IMR-90 (cell line): ENCODE measurements around the gene GAL3ST3. TPM values are rescaled to one million over a fixed set of nuclear protein-coding genes. Genes with fewer than 3 reads are reported as not detected.

Source experiments
- ATAC-seq: fragments of 200-7000 bp; cut with Tn5 transposase; 2 replicates; pipeline ENCODE4 v1.9.1; 2020; ENCODE audit warnings: low read depth, mild to moderate bottlenecking, moderate library complexity
- BruUV-seq: library from RNA; stranded (reverse); fragments of 400-500 nt; replicated peaks from 2 replicates; lab custom pipeline; 2021; lab: Mats Ljungman, UMichigan
- CTCF ChIA-PET: fragments of 300-600 bp; formaldehyde crosslinking; extraction: SDS; loops from one replicate; lab custom pipeline; 2021; ENCODE audit warnings: antibody characterized with exemption; lab: Yijun Ruan, JAX
- POLR2A ChIA-PET: fragments of 300-600 bp; sonication (Branson Sonifier 250); formaldehyde crosslinking; loops from one replicate; lab custom pipeline; 2022; ENCODE audit warnings: antibody characterized with exemption; ENCODE audit not compliant: unreplicated experiment; lab: Charles Lee
- DNase-seq: peaks from one replicate; pipeline ENCODE4 v3.0.0; 2013
- H2AFZ ChIP-seq: replicated peaks from 2 replicates; pipeline ENCODE3; 2013; ENCODE audit warnings: low read length, mild to moderate bottlenecking; ENCODE audit not compliant: poor library complexity
- H2AK5ac ChIP-seq: 2 replicates; pipeline ENCODE4 v1.6.1; 2013; ENCODE audit warnings: low read depth, low read length, inconsistent platforms
- H2AK9ac ChIP-seq: replicated peaks from 2 replicates; pipeline ENCODE3; 2013; ENCODE audit warnings: mild to moderate bottlenecking, low read depth, low read length, moderate library complexity; ENCODE audit not compliant: poor library complexity
- H2BK120ac ChIP-seq: 2 replicates; pipeline ENCODE4 v1.6.1; 2013; ENCODE audit warnings: low read depth, low read length, inconsistent platforms
- H2BK15ac ChIP-seq: 3 replicates; pipeline ENCODE4 v1.6.1; 2013; ENCODE audit warnings: low read depth, low read length, inconsistent platforms
- H2BK20ac ChIP-seq: 2 replicates; pipeline ENCODE4 v1.6.1; 2013; ENCODE audit warnings: low read depth, mild to moderate bottlenecking, inconsistent platforms, low read length, moderate library complexity
- H2BK5ac ChIP-seq: 2 replicates; pipeline ENCODE4 v1.6.1; 2013; ENCODE audit warnings: mild to moderate bottlenecking, low read depth, low read length, inconsistent platforms; ENCODE audit not compliant: poor library complexity, severe bottlenecking
- H3K14ac ChIP-seq: replicated peaks from 2 replicates; pipeline ENCODE4 v1.6.1; 2013; ENCODE audit warnings: low read depth, low read length, inconsistent platforms
- H3K18ac ChIP-seq: 2 replicates; pipeline ENCODE4 v1.6.1; 2013; ENCODE audit warnings: low read depth, low read length, control low read depth
- H3K23ac ChIP-seq: 2 replicates; pipeline ENCODE4 v1.6.1; 2013; ENCODE audit warnings: low read depth, low read length, inconsistent platforms
- H3K27ac ChIP-seq: 2 replicates; pipeline ENCODE4 v1.5.1; 2013; ENCODE audit warnings: mild to moderate bottlenecking, control low read depth, low read length; ENCODE audit not compliant: insufficient read depth
- H3K27me3 ChIP-seq: 2 replicates; pipeline ENCODE4 v1.6.1; 2013; ENCODE audit warnings: low read length; ENCODE audit not compliant: control insufficient read depth, insufficient read depth
- H3K36me3 ChIP-seq: 2 replicates; pipeline ENCODE4 v1.6.1; 2013; ENCODE audit warnings: low read length, mixed read lengths; ENCODE audit not compliant: control insufficient read depth, insufficient read depth
- H3K4ac ChIP-seq: 2 replicates; pipeline ENCODE4 v1.6.1; 2013; ENCODE audit warnings: low read depth, low read length, inconsistent platforms
- H3K4me1 ChIP-seq: 2 replicates; pipeline ENCODE4 v1.6.1; 2013; ENCODE audit warnings: low read length, mixed read lengths; ENCODE audit not compliant: control insufficient read depth, insufficient read depth
- H3K4me2 ChIP-seq: 2 replicates; pipeline ENCODE4 v1.6.1; 2013; ENCODE audit warnings: low read depth, mild to moderate bottlenecking, control low read depth, low read length, moderate library complexity
- H3K4me3 ChIP-seq: 2 replicates; pipeline ENCODE4 v1.5.1; 2013; ENCODE audit warnings: low read depth, mild to moderate bottlenecking, control low read depth, low read length, moderate library complexity; ENCODE audit not compliant: insufficient read depth
- H3K56ac ChIP-seq: 2 replicates; pipeline ENCODE4 v1.6.1; 2013; ENCODE audit warnings: low read length, inconsistent platforms; ENCODE audit not compliant: insufficient read depth; ENCODE audit errors: extremely low read depth
- H3K79me1 ChIP-seq, 2 experiments: 2 replicates each; pipeline ENCODE4 v1.6.1; 2013; ENCODE audit warnings: low read length in 2 of 2, inconsistent platforms in 1 of 2, low read depth in 1 of 2
- H3K9ac ChIP-seq: 2 replicates; pipeline ENCODE4 v1.6.1; 2013; ENCODE audit warnings: low read depth, low read length, control low read depth
- H3K9me1 ChIP-seq: 2 replicates; pipeline ENCODE4 v1.6.1; 2013; ENCODE audit warnings: low read length, inconsistent platforms; ENCODE audit not compliant: insufficient read depth
- H3K9me3 ChIP-seq: 2 replicates; pipeline ENCODE4 v1.6.1; 2013; ENCODE audit warnings: low read length; ENCODE audit not compliant: control insufficient read depth, insufficient read depth
- H4K20me1 ChIP-seq: 2 replicates; pipeline ENCODE4 v1.6.1; 2013; ENCODE audit warnings: low read length, inconsistent platforms; ENCODE audit not compliant: insufficient read depth
- H4K5ac ChIP-seq: 2 replicates; pipeline ENCODE4 v1.6.1; 2013; ENCODE audit warnings: mild to moderate bottlenecking, low read depth, low read length, control low read depth
- H4K8ac ChIP-seq, 2 experiments: 2 replicates each; pipeline ENCODE4 v1.6.1; 2013; ENCODE audit warnings: low read depth in 2 of 2, low read length in 2 of 2, control low read depth in 1 of 2, inconsistent platforms in 1 of 2
- H4K91ac ChIP-seq: 2 replicates; pipeline ENCODE4 v1.6.1; 2013; ENCODE audit warnings: low read depth, low read length, inconsistent platforms; ENCODE audit not compliant: insufficient read depth
- BHLHE40 ChIP-seq: fragments of 150-350 bp; IDR thresholded peaks from 2 replicates; pipeline ENCODE4 v1.6.1; 2016; ENCODE audit warnings: mild to moderate bottlenecking, low read depth, low read length
- CEBPB ChIP-seq: IDR thresholded peaks from 2 replicates; pipeline ENCODE4 v1.6.1; 2012; ENCODE audit warnings: low read depth, low read length, improper control_type of control experiment
- CHD1 ChIP-seq: IDR thresholded peaks from 2 replicates; pipeline ENCODE4 v1.6.1; 2012; ENCODE audit warnings: low read depth, low read length, improper control_type of control experiment
- ELK1 ChIP-seq: fragments of 150-350 bp; IDR thresholded peaks from 2 replicates; pipeline ENCODE4 v1.6.1; 2016; ENCODE audit warnings: low read depth, mild to moderate bottlenecking, low read length, moderate library complexity, borderline replicate concordance
- FOS ChIP-seq: fragments of 150-350 bp; IDR thresholded peaks from 2 replicates; pipeline ENCODE4 v1.6.1; 2016; ENCODE audit warnings: low read depth, low read length
- MAFK ChIP-seq: IDR thresholded peaks from 2 replicates; pipeline ENCODE4 v1.6.1; 2012; ENCODE audit warnings: low read depth, low read length, improper control_type of control experiment
- MAZ ChIP-seq: IDR thresholded peaks from 2 replicates; pipeline ENCODE4 v1.6.1; 2012; ENCODE audit warnings: low read depth, mild to moderate bottlenecking, low read length, improper control_type of control experiment, moderate library complexity, borderline replicate concordance
- RAD21 ChIP-seq: IDR thresholded peaks from 2 replicates; pipeline ENCODE4 v1.6.1; 2012; ENCODE audit warnings: low read length, improper control_type of control experiment
- RCOR1 ChIP-seq: IDR thresholded peaks from 2 replicates; pipeline ENCODE4 v1.6.1; 2012; ENCODE audit warnings: mild to moderate bottlenecking, low read length, improper control_type of control experiment; ENCODE audit not compliant: insufficient replicate concordance
- SMC3 ChIP-seq: fragments of 150-350 bp; IDR thresholded peaks from 2 replicates; pipeline ENCODE4 v1.6.1; 2016; ENCODE audit warnings: low read depth, mild to moderate bottlenecking, antibody characterized with exemption, low read length, moderate library complexity
- WGBS, 2 experiments: methylation state at CpG; one replicate each; pipeline versions ENCODE4 v1.1.5 to v1.1.7; 2013; ENCODE audit warnings: missing lambda C conversion rate in 2 of 2; ENCODE audit not compliant: insufficient read length in 1 of 2; ENCODE audit errors: extremely low coverage in 2 of 2; 5-methylcytosine and 5-hydroxymethylcytosine counted together
- dilution Hi-C: fragments of 300-500 bp; cut with HindIII; formaldehyde crosslinking; loops from one replicate; pipeline ENCODE4 v1.14.3; 2018; ENCODE audit warnings: low sequenced_read_pairs; ENCODE audit not compliant: unreplicated experiment
- in situ Hi-C: fragments of 300-500 bp; cut with MboI; formaldehyde crosslinking; loops from 3 replicates; pipeline ENCODE4 v1.14.3; 2019; ENCODE audit warnings: low sequenced_read_pairs, inconsistent platforms, mixed read lengths
- intact Hi-C: fragments of 100-400 bp; cut with micrococcal nuclease; formaldehyde crosslinking; loops from 2 replicates; pipeline ENCODE4 v1.10.0; 2022
- polyA plus RNA-seq, 3 experiments: library from polyadenylated mRNA; depleted of rRNA; stranded (reverse); fragments of >200 nt; gene quantifications; 2 replicates each; pipeline ENCODE4 v1.2.3, GENCODE V29; 2012; ENCODE audit warnings: low replicate concordance in 1 of 3
- total RNA-seq: library from RNA; depleted of rRNA; stranded (reverse); fragments of >200 nt; gene quantifications from 2 replicates; pipeline ENCODE4 v1.2.3, GENCODE V29; 2012

The GAL3ST3 gene
- total and polyA plus RNA-seq, 2 of the 4 experiments (the other 2 are of a cell fraction), result 0.19 TPM; not detected in 1

DNA sequence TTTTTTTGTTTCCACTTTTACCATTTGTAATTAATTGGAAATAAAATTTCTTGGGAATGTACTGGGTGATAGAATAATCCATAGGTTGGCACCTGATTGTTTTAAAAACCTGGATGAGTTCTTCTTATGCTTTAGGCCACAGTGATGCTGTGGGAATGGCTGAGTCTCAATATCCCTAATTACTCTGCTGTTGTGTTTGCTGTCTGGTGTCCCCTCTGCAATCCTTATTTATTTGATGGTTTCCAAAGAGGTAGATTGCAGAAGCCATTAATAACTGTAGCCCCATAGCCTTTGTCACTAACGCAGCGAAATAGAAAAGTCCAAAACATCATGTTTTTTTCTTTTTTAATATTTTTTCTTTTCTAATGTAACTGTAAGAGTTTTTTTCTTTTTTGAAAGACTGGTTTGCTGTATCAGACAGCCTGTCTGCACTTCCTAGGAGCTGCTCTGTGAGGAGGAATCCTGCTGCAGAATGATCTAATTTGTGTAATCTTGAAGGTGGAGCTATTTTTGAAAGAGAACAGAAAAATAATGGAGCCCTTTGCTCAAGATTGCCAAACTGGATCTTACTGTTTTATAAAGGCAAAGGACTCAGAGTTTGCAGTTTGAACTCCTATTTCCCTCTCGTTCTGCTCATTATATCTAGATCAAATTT, 36.0 kb upstream of the GAL3ST3 start:
- H3K56ac ChIP-seq, result no peak overlapping the region
- H3K14ac ChIP-seq, result no peak overlapping the region
- WGBS, 2 experiments, result no CpG with 5 or more reads among the region's 3 CpGs
- no peak overlapping the region for H3K27ac ChIP-seq
- peaks cover 14% of the 10 kb centered on the region for H3K9me1 ChIP-seq
- no peak overlapping the region for H3K23ac ChIP-seq
- peaks cover 60% of the 10 kb centered on the region for H4K20me1 ChIP-seq
- intact Hi-C loops, result loop anchor here (5.0 to 10.0 kb wide), 2 partner anchors 32 to 120 kb away; no protein-coding TSS in a partner anchor
- H2BK5ac ChIP-seq, result no peak overlapping the region
- H2BK20ac ChIP-seq, result no peak overlapping the region
- H2BK120ac ChIP-seq, result no peak overlapping the region
- no peaks in the 10 kb centered on the region for H3K9me3 ChIP-seq
- TF ChIP-seq RCOR1 (no peak), CEBPB (no peak), FOS (no peak), ELK1 (no peak), BHLHE40 (no peak), MAFK (no peak), SMC3 (no peak), CHD1 (no peak), RAD21 (no peak), MAZ (no peak)
- ATAC-seq (no peak), DNase-seq (no peak)
- H2AFZ ChIP-seq, result no peak overlapping the region
- ChIA-PET CTCF (interaction anchor here (0.7 kb wide), 1 partner anchor 34 kb away, joined by 3 read pairs; no protein-coding TSS in a partner anchor), POLR2A (no interaction called here)
- no peak overlapping the region for H3K4ac ChIP-seq
- dilution Hi-C loops, result no loop called here
- no peak overlapping the region for H3K4me3 ChIP-seq
- H2BK15ac ChIP-seq, result no peak overlapping the region
- H4K91ac ChIP-seq, result no peak overlapping the region
- no peak overlapping the region for H4K8ac ChIP-seq
- no peak overlapping the region for H3K4me2 ChIP-seq
- H3K79me1 ChIP-seq, result peaks cover 24 to 75% of the 10 kb centered on the region in 2 experiments
- H3K9ac ChIP-seq, result no peak overlapping the region
- H3K18ac ChIP-seq, result no peak overlapping the region
- H2AK5ac ChIP-seq, result no peak overlapping the region
- H3K27me3 ChIP-seq, result no peaks in the 10 kb centered on the region
- no TSS peak for BruUV-seq
- no peak overlapping the region for H4K5ac ChIP-seq
- in situ Hi-C loops, result no loop called here
- H2AK9ac ChIP-seq, result no peak overlapping the region
- H3K4me1 ChIP-seq, result peaks cover 21% of the 10 kb centered on the region
- H3K36me3 ChIP-seq, result no peaks in the 10 kb centered on the region
